Nephron (organoid): Measurements from ENCODE around the gene APOBEC2.

Source experiments
- H3K27ac Mint-ChIP-seq, 3 experiments: 2 replicates each; pipeline ENCODE4 v1.8.0; 2020; ENCODE audit warnings: mixed read lengths in 3 of 3, mild to moderate bottlenecking in 2 of 3, moderate library complexity in 1 of 3
- H3K27me3 Mint-ChIP-seq: 2 replicates; pipeline ENCODE4 v1.8.0; 2021; ENCODE audit warnings: low read depth, mild to moderate bottlenecking, moderate library complexity, mixed read lengths
- H3K36me3 Mint-ChIP-seq: 2 replicates; pipeline ENCODE4 v1.8.0; 2020; ENCODE audit warnings: low read depth, mixed read lengths
- H3K4me1 Mint-ChIP-seq: 2 replicates; pipeline ENCODE4 v1.8.0; 2020; ENCODE audit warnings: mixed read lengths
- H3K4me3 Mint-ChIP-seq, 3 experiments: 2 replicates each; pipeline ENCODE4 v1.8.0; 2020; ENCODE audit warnings: mild to moderate bottlenecking in 3 of 3, mixed read lengths in 3 of 3, moderate library complexity in 2 of 3
- H3K9me3 Mint-ChIP-seq: 2 replicates; pipeline ENCODE4 v1.8.0; 2020; ENCODE audit warnings: mixed read lengths
- TF ChIP-seq, protein P1 (sequence below), 3 experiments: fragments of 200-600 bp; sonication (generic); IDR thresholded peaks; one replicate each; pipeline ENCODE4 v1.5.0; 2021; ENCODE audit warnings: antibody characterized with exemption in 3 of 3; ENCODE audit not compliant: unreplicated experiment in 3 of 3

APOBEC2 gene

GRCh38 chr6:41073203-41073967, 20.4 kb downstream of the APOBEC2 start:
- Mint-ChIP-seq H3K27me3 (no peaks in the 10 kb centered on the region), H3K4me3 (peak overlapping the region; percentile 98), H3K9me3 (no peaks in the 10 kb centered on the region), H3K36me3 (no peaks in the 10 kb centered on the region), H3K4me1 (peaks cover 39% of the 10 kb centered on the region), H3K27ac (peak overlapping the region; percentile 91 to 99 (median 98))
- TF ChIP-seq, protein P1, sequence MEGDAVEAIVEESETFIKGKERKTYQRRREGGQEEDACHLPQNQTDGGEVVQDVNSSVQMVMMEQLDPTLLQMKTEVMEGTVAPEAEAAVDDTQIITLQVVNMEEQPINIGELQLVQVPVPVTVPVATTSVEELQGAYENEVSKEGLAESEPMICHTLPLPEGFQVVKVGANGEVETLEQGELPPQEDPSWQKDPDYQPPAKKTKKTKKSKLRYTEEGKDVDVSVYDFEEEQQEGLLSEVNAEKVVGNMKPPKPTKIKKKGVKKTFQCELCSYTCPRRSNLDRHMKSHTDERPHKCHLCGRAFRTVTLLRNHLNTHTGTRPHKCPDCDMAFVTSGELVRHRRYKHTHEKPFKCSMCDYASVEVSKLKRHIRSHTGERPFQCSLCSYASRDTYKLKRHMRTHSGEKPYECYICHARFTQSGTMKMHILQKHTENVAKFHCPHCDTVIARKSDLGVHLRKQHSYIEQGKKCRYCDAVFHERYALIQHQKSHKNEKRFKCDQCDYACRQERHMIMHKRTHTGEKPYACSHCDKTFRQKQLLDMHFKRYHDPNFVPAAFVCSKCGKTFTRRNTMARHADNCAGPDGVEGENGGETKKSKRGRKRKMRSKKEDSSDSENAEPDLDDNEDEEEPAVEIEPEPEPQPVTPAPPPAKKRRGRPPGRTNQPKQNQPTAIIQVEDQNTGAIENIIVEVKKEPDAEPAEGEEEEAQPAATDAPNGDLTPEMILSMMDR (IDR thresholded peaks at IDR 0.05; ENCODE audit: unreplicated experiment in 3 of 3) = peak; percentile 40 to 51 (median 47)

DNA sequence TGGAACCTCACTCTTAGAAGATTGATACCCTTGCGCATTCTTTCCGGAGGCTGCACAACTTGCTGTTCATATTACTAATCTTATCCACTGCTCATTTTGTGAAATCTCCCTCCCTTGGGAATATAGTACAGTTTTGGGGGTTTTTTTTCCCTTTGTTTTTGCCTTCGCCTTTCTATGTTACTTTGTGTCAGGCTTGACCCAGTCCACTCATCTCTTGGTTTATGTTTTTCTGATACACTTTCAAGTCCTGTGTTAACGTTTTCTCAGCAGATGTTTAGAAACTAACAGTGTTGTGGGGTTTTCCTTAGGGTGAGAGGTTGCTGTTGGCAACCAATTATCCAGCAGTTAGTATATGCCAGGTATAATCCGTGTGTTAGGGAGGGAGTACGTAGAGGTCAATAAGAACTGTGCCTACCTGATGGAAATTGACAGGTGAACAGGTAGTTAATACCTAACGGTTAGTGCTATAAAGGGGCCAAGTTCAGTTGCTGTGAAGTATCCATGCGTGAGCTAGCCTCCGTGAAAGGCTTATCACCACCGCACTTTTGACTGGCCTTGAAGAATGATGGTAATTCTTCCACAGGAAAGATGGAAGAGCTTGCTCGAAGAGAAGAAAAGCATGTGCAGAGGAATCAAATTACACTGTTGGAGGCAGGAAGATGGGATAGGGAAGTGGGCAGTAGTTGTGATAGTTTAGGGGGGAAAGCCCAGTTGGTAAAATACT, 21.1 kb downstream of the APOBEC2 start:
- Mint-ChIP-seq H3K36me3 (peaks cover 5% of the 10 kb centered on the region), H3K9me3 (no peaks in the 10 kb centered on the region), H3K4me3 (peak overlapping the region; percentile 98), H3K27me3 (no peaks in the 10 kb centered on the region), H3K27ac (peak overlapping the region; percentile 91 to 99 (median 94)), H3K4me1 (peaks cover 39% of the 10 kb centered on the region)
- TF ChIP-seq, protein P1 (IDR thresholded peaks at IDR 0.05; ENCODE audit: unreplicated experiment in 3 of 3) = no peak

DNA sequence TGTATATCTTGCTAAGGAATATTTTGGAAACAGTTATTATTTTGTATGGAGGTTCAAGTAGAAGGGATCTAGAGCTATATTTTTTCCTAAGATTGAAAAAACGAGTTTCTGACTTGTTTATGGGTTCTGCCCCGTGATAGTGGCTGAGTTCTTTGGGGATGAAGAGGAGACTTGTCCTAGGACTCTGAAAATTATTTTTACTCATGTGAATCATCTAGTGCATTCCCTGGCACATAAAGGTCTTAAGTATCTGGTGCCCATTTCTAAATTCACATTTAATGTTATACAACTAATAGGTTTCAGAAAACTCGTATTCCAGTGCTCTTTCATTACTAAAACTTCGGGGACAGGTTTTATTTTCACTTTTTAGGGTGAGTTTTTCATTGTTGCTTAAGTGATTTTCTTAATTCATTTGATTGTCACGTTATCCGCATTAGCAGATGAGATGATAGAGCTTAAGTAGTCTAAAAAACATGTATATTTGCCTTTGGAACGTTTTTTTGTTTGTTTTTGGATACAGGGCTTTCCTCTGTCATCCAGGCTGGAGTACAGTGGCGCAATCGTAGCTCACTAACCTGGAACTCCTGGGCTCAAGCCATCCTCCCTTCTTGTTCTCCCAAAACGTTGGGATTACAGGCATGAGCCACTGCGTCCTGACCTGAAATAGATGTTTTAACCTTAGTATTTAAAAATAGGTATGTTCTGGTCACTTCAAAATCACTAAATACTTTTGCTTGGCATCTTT, 21.9 kb downstream of the APOBEC2 start:
- TF ChIP-seq, protein P1 (IDR thresholded peaks at IDR 0.05; ENCODE audit: unreplicated experiment in 3 of 3) = no peak
- Mint-ChIP-seq H3K4me1 (peaks cover 39% of the 10 kb centered on the region), H3K27me3 (no peaks in the 10 kb centered on the region), H3K36me3 (peaks cover 12% of the 10 kb centered on the region), H3K9me3 (no peaks in the 10 kb centered on the region), H3K27ac (peak overlapping the region; percentile 91 to 99 (median 94)), H3K4me3 (peak overlapping the region; percentile 98)

DNA sequence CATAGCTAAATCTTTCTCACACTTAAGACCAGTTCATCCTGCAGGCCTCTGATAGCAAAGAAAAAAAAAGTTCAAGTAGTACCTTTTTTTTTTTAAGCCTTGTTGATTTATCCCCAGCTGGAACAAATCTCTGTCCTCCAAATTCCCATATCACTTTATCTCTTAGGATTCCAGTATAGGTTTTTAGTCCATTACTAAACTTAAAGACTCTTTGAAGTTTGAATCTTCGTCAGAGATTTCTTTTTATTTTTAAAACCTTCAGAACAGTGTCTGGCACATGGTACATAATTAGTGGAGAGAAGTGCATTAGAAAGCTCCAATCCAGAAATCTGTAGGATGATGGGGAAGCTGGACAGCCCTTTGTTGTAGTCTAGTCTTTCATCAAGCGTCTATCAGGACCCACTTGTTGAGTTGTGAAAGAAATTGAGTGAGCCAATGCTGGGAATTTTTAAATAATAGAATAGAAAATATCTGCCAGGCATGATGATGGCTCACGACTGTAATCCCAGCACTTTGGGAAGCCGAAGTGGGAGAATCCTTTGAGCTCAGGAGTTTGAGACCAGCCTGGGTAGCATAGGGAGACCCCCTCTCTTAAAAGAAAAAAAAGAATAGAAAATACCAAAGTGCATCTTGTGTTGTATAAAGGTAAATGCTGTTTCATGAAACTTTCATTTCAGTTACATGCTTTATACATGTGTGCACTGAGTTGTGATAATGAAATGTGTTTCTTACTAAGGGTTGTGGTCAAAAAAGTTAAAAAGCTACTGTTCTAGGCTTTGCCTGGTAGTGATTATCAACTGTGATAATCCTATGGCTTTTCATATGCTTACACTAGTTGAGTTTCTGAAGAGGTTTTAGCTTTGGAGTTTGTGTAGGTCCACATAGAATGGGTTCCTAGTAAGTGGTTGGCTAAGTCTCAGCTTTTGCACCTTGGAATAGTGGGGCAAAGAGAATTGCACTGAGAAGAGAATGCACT, 22.9 kb downstream of the APOBEC2 start:
- Mint-ChIP-seq H3K4me3 (peak overlapping the region; percentile 98), H3K27ac (peak overlapping the region; percentile 91 to 99 (median 94)), H3K36me3 (peaks cover 23% of the 10 kb centered on the region), H3K9me3 (no peaks in the 10 kb centered on the region), H3K27me3 (no peaks in the 10 kb centered on the region), H3K4me1 (peaks cover 32% of the 10 kb centered on the region)
- TF ChIP-seq, protein P1 (IDR thresholded peaks at IDR 0.05; ENCODE audit: unreplicated experiment in 3 of 3) = no peak

- peaks cover 25% of the 10 kb centered on the region for H3K4me1 Mint-ChIP-seq
- TF ChIP-seq, protein P1 (IDR thresholded peaks at IDR 0.05; ENCODE audit: unreplicated experiment in 3 of 3) = no peak
- H3K36me3 Mint-ChIP-seq = peaks cover 35% of the 10 kb centered on the region
- H3K9me3 Mint-ChIP-seq = no peaks in the 10 kb centered on the region
- H3K4me3 Mint-ChIP-seq = no peak overlapping the region
- no peaks in the 10 kb centered on the region for H3K27me3 Mint-ChIP-seq
- peak overlapping the region in 1 of 3 experiments; percentile 21 for H3K27ac Mint-ChIP-seq
These were observed 24.5 kb downstream of the APOBEC2 start for GRCh38 chr6:41077536-41077935.
